ENCODE measurements around the gene TEX51. TPM values are rescaled to one million over a fixed set of nuclear protein-coding genes. Genes with fewer than 3 reads are reported as not detected.

The TEX51 gene
- total RNA-seq: not detected

DNA sequence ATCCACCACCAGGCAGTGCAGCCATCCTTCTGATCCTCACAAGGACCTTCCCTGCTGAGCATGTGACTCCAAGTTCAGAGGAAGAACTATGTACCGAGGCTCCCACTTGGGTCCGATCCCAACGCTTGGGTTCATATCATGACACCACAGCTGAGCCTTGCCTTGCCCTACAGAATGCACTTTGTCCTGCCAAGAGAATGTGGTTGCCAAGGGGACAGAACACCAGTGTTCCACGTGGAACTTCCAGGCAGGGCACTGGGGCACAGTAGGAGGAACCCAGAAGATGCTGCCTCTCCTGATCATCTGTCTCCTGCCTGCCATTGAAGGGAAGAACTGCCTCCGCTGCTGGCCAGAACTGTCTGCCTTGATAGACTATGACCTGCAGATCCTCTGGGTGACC lies at the start of gene TEX51:
Gene TEX51 (plus strand): TSS at position 255 of the 400 bp plus-strand sequence. CDS start 29 bp downstream, at position 284.
- ChIA-PET POLR2A (no interaction called here), CTCF (interaction anchor here (0.9 kb wide), 1 partner anchor 12 kb away, joined by 3 read pairs; no protein-coding TSS in a partner anchor)
- no peak for DNase-seq
- intact Hi-C loops (cut with DNase I, micrococcal nuclease): no loop called here
- H3K4me1 Mint-ChIP-seq: no peaks in the 10 kb centered on the region
- H3K27me3 Mint-ChIP-seq: peaks cover 13% of the 10 kb centered on the region
- no peak within 1 kb of the TSS for H3K4me3 Mint-ChIP-seq
- no peaks in the 10 kb centered on the region for H3K36me3 Mint-ChIP-seq (ENCODE audit: low read depth)
- ATAC-seq: no peak
- no peak within 1 kb of the TSS for H3K27ac Mint-ChIP-seq
- H3K9me3 Mint-ChIP-seq (ENCODE audit: low read depth): peaks cover 2% of the 10 kb centered on the region

GRCh38 chr2:126849054-126849453 lies 49.6 kb upstream of the TEX51 start:
- no peaks in the 10 kb centered on the region for H3K4me1 Mint-ChIP-seq
- H3K27ac Mint-ChIP-seq: no peak overlapping the region
- no peaks in the 10 kb centered on the region for H3K36me3 Mint-ChIP-seq (ENCODE audit: low read depth)
- H3K9me3 Mint-ChIP-seq (ENCODE audit: low read depth): no peaks in the 10 kb centered on the region
- intact Hi-C loops (cut with DNase I, micrococcal nuclease): no loop called here
- no peak for DNase-seq
- H3K4me3 Mint-ChIP-seq: no peak overlapping the region
- CTCF ChIA-PET: interaction anchor here (0.6 to 1.1 kb wide), 2 partner anchors 11 to 12 kb away, joined by 3 to 4 read pairs; no protein-coding TSS in a partner anchor
- H3K27me3 Mint-ChIP-seq: peaks cover 2% of the 10 kb centered on the region
- ATAC-seq: no peak
- POLR2A ChIA-PET: no interaction called here

GRCh38 chr2:126849486-126849885 lies 49.2 kb upstream of the TEX51 start:
- DNase-seq (no peak), ATAC-seq (no peak)
- H3K4me1 Mint-ChIP-seq: no peaks in the 10 kb centered on the region
- no peaks in the 10 kb centered on the region for H3K9me3 Mint-ChIP-seq (ENCODE audit: low read depth)
- H3K27ac Mint-ChIP-seq: no peak overlapping the region
- peaks cover 2% of the 10 kb centered on the region for H3K27me3 Mint-ChIP-seq
- CTCF ChIA-PET: interaction anchor here (0.6 to 1.1 kb wide), 2 partner anchors 11 to 12 kb away, joined by 3 to 4 read pairs; no protein-coding TSS in a partner anchor
- no peak overlapping the region for H3K4me3 Mint-ChIP-seq
- intact Hi-C loops (cut with DNase I, micrococcal nuclease): no loop called here
- POLR2A ChIA-PET: no interaction called here
- H3K36me3 Mint-ChIP-seq (ENCODE audit: low read depth): no peaks in the 10 kb centered on the region

- no peak overlapping the region for H3K27ac Mint-ChIP-seq
- CTCF ChIA-PET: interaction anchor here (0.7 kb wide), 1 partner anchor 31 kb away, joined by 3 read pairs; no protein-coding TSS in a partner anchor
- ATAC-seq (no peak), DNase-seq (no peak)
- intact Hi-C loops (cut with DNase I, micrococcal nuclease): no loop called here
- no peaks in the 10 kb centered on the region for H3K4me1 Mint-ChIP-seq
- POLR2A ChIA-PET: no interaction called here
- peaks cover 2% of the 10 kb centered on the region for H3K27me3 Mint-ChIP-seq
- no peaks in the 10 kb centered on the region for H3K9me3 Mint-ChIP-seq (ENCODE audit: low read depth)
- H3K4me3 Mint-ChIP-seq: no peak overlapping the region
- no peaks in the 10 kb centered on the region for H3K36me3 Mint-ChIP-seq (ENCODE audit: low read depth)
Measured at GRCh38 chr2:126849991-126850535, 48.6 kb upstream of the TEX51 start.

GRCh38 chr2:126850940-126851339 lies 47.8 kb upstream of the TEX51 start:
- DNase-seq (no peak), ATAC-seq (no peak)
- CTCF ChIA-PET: interaction anchor here (1.3 kb wide), 1 partner anchor 8 kb away, joined by 3 read pairs; no protein-coding TSS in a partner anchor
- intact Hi-C loops (cut with DNase I, micrococcal nuclease): no loop called here
- H3K9me3 Mint-ChIP-seq (ENCODE audit: low read depth): no peaks in the 10 kb centered on the region
- H3K27me3 Mint-ChIP-seq: peaks cover 2% of the 10 kb centered on the region
- POLR2A ChIA-PET: no interaction called here
- no peak overlapping the region for H3K27ac Mint-ChIP-seq
- H3K36me3 Mint-ChIP-seq (ENCODE audit: low read depth): no peaks in the 10 kb centered on the region
- H3K4me3 Mint-ChIP-seq: no peak overlapping the region
- no peaks in the 10 kb centered on the region for H3K4me1 Mint-ChIP-seq

GRCh38 chr2:126851756-126852155 lies 46.9 kb upstream of the TEX51 start:
- intact Hi-C loops (cut with DNase I, micrococcal nuclease): no loop called here
- ATAC-seq: no peak
- no peaks in the 10 kb centered on the region for H3K4me1 Mint-ChIP-seq
- no peak for DNase-seq
- no peak overlapping the region for H3K4me3 Mint-ChIP-seq
- peaks cover 2% of the 10 kb centered on the region for H3K27me3 Mint-ChIP-seq
- POLR2A ChIA-PET: no interaction called here
- no peaks in the 10 kb centered on the region for H3K36me3 Mint-ChIP-seq (ENCODE audit: low read depth)
- H3K27ac Mint-ChIP-seq: no peak overlapping the region
- CTCF ChIA-PET: interaction anchor here (1.3 kb wide), 1 partner anchor 9 kb away, joined by 3 read pairs; no protein-coding TSS in a partner anchor
- H3K9me3 Mint-ChIP-seq (ENCODE audit: low read depth): no peaks in the 10 kb centered on the region

- no peaks in the 10 kb centered on the region for H3K36me3 Mint-ChIP-seq (ENCODE audit: low read depth)
- CTCF ChIA-PET: no interaction called here
- no peaks in the 10 kb centered on the region for H3K9me3 Mint-ChIP-seq (ENCODE audit: low read depth)
- POLR2A ChIA-PET: no interaction called here
- H3K4me1 Mint-ChIP-seq: no peaks in the 10 kb centered on the region
- no peak overlapping the region for H3K27ac Mint-ChIP-seq
- ATAC-seq: no peak
- no peak for DNase-seq
- no peak overlapping the region for H3K4me3 Mint-ChIP-seq
- intact Hi-C loops (cut with DNase I, micrococcal nuclease): no loop called here
- H3K27me3 Mint-ChIP-seq: peaks cover 2% of the 10 kb centered on the region
Measured at GRCh38 chr2:126852361-126852760, 46.3 kb upstream of the TEX51 start.

DNA sequence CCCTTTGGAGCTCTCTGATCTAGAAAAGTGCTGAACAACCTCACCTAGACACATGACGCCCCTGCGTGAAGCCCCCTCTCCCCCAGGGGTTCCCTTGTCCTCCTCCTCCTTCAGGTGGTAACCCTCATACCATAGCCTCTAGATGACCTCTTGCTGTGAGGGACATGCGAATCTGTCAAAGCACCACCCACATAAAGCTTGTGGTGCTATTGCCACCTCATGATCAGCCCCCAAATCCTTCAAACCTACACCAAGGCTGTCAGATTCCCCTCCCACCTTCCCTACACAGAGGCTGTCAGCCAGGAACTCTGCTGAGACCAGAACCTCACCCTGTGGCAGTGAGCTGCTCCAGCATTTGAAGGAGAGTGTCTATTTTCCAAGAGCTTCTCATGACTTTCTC lies 43.1 kb upstream of the TEX51 start:
- no peak for DNase-seq
- CTCF ChIA-PET: interaction anchor here (0.6 to 1.8 kb wide), 2 partner anchors 13 to 31 kb away, joined by 4 to 6 read pairs; no protein-coding TSS in a partner anchor
- peaks cover 2% of the 10 kb centered on the region for H3K27me3 Mint-ChIP-seq
- no peak for ATAC-seq
- H3K4me1 Mint-ChIP-seq: no peaks in the 10 kb centered on the region
- no peak overlapping the region for H3K27ac Mint-ChIP-seq
- POLR2A ChIA-PET: no interaction called here
- no peaks in the 10 kb centered on the region for H3K9me3 Mint-ChIP-seq (ENCODE audit: low read depth)
- no peak overlapping the region for H3K4me3 Mint-ChIP-seq
- intact Hi-C loops (cut with DNase I, micrococcal nuclease): no loop called here
- no peaks in the 10 kb centered on the region for H3K36me3 Mint-ChIP-seq (ENCODE audit: low read depth)

- no peaks in the 10 kb centered on the region for H3K4me1 Mint-ChIP-seq
- no peaks in the 10 kb centered on the region for H3K36me3 Mint-ChIP-seq (ENCODE audit: low read depth)
- ATAC-seq: no peak
- H3K4me3 Mint-ChIP-seq: no peak overlapping the region
- intact Hi-C loops (cut with DNase I, micrococcal nuclease): no loop called here
- ChIA-PET CTCF (no interaction called here), POLR2A (no interaction called here)
- no peak for DNase-seq
- H3K27me3 Mint-ChIP-seq: peaks cover 2% of the 10 kb centered on the region
- no peaks in the 10 kb centered on the region for H3K9me3 Mint-ChIP-seq (ENCODE audit: low read depth)
- H3K27ac Mint-ChIP-seq: no peak overlapping the region
Measured at GRCh38 chr2:126856403-126856802, 42.3 kb upstream of the TEX51 start.

DNA sequence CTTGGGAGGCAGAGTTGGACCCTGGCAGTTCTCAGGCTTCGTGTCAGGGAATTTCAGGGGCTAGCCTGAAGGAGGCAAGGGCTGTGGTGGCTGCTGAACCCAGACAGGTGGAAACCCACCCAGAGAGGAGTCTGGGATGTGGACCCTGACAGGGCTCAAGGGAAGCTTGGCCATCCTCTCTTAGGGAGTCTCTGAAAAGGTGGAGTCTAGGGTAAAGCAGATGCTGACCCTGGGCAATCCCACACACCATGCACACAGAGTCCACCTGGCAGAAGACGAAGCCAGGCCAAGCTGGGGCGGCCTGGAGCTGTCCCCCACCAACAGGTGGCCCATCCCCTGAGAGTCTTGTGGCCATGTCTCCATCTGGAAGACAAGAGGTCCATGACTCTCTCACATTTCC lies 41.2 kb upstream of the TEX51 start:
- ChIA-PET POLR2A (no interaction called here), CTCF (interaction anchor here (0.8 kb wide), 1 partner anchor 1805 kb away, joined by 3 read pairs; no protein-coding TSS in a partner anchor)
- ATAC-seq: no peak
- H3K9me3 Mint-ChIP-seq (ENCODE audit: low read depth): no peaks in the 10 kb centered on the region
- no peak for DNase-seq
- no peak overlapping the region for H3K4me3 Mint-ChIP-seq
- intact Hi-C loops (cut with DNase I, micrococcal nuclease): no loop called here
- H3K27me3 Mint-ChIP-seq: peaks cover 4% of the 10 kb centered on the region
- H3K27ac Mint-ChIP-seq: no peak overlapping the region
- no peaks in the 10 kb centered on the region for H3K36me3 Mint-ChIP-seq (ENCODE audit: low read depth)
- H3K4me1 Mint-ChIP-seq: no peaks in the 10 kb centered on the region

- ATAC-seq: no peak
- no peaks in the 10 kb centered on the region for H3K9me3 Mint-ChIP-seq (ENCODE audit: low read depth)
Measured at GRCh38 chr2:126858013-126858412, 40.7 kb upstream of the TEX51 start.

DNA sequence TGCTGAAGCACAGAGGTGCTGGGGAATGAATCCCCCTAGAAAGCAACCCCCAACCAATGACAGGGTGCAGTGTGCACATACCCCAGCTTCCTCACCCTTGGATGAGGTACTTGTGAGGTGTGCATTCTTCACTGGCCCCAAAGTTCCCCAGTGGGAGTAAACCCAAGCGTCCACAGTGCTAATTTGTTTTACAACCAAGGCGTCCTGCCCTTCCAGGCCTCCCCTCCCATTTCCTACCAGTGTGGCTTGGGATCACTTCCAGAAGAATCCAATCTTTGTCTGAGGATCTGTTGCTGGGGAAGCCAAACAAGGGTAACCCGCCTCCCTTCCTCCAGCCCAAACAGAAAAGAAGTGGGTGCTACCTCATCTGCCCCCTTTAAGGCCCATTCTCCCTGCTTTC lies 40.3 kb upstream of the TEX51 start:
- H3K4me3 Mint-ChIP-seq: no peak overlapping the region
- peaks cover 8% of the 10 kb centered on the region for H3K27me3 Mint-ChIP-seq
- ChIA-PET CTCF (no interaction called here), POLR2A (no interaction called here)
- H3K36me3 Mint-ChIP-seq (ENCODE audit: low read depth): no peaks in the 10 kb centered on the region
- no peaks in the 10 kb centered on the region for H3K4me1 Mint-ChIP-seq
- no peak overlapping the region for H3K27ac Mint-ChIP-seq
- no peak for ATAC-seq
- DNase-seq: no peak
- no peaks in the 10 kb centered on the region for H3K9me3 Mint-ChIP-seq (ENCODE audit: low read depth)
- intact Hi-C loops (cut with DNase I, micrococcal nuclease): no loop called here

More at GRCh38 chr2:126858013-126858412, 40.7 kb upstream of the TEX51 start:
- intact Hi-C loops (cut with DNase I, micrococcal nuclease): no loop called here
- Mint-ChIP-seq H3K4me1 (no peaks in the 10 kb centered on the region), H3K4me3 (no peak overlapping the region), H3K27ac (no peak overlapping the region), H3K27me3 (peaks cover 8% of the 10 kb centered on the region), H3K36me3 (ENCODE audit: low read depth) (no peaks in the 10 kb centered on the region)
- CTCF ChIA-PET: no interaction called here
- POLR2A ChIA-PET: no interaction called here
- no peak for DNase-seq
